EH (cell line): ENCODE results near the gene RAB42.

Source experiments
- DNase-seq: peaks from one replicate; pipeline ENCODE4 v3.0.0-alpha.2; 2015; ENCODE audit warnings: low read depth

RAB42 gene, protein sequence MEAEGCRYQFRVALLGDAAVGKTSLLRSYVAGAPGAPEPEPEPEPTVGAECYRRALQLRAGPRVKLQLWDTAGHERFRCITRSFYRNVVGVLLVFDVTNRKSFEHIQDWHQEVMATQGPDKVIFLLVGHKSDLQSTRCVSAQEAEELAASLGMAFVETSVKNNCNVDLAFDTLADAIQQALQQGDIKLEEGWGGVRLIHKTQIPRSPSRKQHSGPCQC

DNA sequence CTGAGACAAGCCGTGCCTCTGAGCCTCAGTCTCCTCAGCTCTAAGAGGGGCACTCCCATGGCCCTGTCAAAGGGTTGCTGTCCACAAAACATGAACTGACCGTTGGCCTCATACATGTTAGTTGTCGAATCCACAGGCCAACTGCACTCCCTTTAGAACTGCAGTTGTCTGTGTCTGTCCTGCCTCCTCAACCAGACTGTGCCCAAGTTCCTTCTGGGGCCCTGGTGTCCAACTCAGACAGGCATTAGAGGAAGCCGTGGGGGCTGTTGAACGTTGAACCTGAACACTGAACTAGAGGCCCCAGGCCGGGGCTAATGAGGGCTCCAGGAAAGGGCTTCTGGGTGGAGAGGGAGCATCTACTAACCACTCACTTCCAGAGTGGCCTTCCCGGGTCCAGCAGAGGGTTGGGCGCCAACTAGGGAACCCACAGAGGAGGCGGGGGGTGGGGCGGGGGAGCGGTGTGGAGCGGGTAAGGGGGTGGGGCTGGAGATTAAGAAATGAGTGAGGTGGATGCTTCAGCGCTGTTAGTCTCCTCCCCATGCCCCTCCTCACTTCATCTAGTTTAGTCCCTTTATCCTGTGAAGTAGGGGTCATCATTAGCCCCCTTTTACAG is at the start of gene RAB42:
TSS of gene RAB42 (plus strand) at position 558 of the 613 bp plus-strand sequence. CDS start 247 bp downstream, outside the sequence.
- DNase-seq, result peak; percentile 33

DNA sequence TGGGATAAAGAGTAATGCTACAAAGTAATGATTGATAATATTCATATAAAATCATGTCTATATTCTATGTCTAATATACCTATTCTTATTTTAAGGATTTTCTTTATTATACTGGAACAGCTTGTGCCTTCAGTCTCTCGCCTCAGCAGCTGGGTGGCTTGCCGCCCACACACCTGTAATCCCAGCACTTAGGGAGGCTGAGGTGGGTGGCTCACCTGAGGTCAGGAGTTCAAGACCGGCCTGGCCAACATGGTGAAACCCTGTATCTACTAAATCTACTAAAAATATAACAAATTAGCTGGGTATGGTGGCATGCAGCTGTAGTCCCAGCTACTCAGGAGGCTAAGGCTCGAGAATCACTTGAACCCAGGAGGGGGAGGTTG is 46.8 kb upstream of the RAB42 start:
- no peak for DNase-seq

DNA sequence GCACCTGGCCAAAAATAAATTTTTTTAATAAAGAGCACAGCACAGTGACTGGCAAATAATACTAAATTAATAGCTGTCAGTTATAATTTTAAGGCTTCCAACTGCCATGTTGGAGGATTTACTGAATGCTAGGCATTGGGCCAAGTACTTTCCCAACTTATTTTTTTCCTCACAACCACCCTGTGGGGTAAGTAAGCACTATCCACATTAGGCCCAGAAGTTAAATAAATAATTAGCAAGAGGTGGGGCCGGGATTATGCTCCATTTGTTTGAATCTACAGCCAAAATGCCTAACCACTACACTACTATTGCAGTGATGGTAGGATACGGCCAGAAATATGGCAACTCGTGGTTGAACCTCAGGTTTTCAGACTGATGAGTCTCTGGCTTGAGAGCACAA is 43.7 kb upstream of the RAB42 start:
- peak; percentile 6 for DNase-seq

DNA sequence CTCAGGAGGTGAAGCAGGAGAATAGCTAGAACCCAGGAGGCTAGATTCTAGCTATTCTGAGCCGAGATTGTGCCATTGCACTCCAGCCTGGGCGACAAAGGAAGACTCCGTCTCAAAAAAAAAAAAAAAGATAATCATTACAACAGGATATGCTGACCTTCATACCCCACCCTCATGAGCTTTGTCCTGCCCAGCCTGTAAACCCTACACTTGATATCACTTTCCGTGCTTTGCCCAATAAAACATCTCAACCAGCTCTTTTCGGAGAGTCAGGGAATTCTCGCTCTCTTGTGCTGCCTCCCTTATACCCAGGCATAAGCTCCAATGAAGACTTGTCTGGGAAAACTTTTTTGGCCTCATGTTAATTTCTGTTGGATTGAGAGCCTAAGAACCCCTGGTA is 40.7 kb upstream of the RAB42 start:
- no peak for DNase-seq

DNA sequence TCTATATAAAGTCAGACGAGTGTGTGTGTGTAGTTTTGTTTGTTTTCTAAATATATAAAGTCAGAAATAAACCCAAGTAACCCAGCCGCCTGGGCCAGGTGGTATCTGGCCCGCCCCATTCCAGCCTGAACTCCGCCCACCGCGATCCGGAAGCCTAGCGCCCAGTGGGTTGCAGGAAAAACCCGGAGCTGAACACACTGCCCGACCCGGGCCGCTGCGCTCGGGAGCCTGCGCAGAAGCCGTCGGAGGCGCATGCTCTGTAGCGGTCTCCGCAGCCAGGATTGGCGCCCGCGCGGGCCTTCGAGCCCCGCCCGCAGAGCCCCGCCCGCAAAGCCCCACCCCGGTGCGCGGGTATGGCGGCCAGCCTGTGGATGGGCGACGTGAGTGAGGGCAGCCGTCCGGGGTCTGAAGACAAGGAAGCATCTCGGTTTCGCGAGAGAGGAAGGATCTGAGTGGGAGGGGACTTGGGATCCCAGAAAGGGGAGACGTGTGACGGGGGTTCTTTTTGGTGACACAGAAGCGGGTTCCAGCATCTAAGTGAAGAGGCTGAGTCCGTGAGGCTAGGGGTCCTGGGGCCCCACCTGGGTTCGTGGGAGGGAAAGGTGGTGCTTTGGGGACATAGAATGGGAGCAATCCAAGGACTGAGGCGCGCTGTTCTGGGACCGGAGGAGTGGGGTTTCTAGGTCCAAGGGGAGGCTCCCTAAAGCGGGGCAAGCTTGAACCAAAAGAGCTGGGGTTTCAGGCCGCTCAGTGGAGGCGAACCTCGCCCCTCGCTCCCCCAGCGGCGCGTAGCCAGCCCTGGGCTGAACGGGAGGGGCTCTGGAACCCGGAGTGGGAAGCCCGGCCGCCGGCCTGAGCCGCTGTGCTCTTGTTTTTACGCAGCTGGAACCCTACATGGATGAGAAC is 39.1 kb upstream of the RAB42 start, which contains the start of gene TRNAU1AP:
TSS of gene TRNAU1AP (plus strand) at position 328 of the 906 bp plus-strand sequence. CDS start at position 354, 26 bp downstream.
- DNase-seq, result peak; percentile 95

DNA sequence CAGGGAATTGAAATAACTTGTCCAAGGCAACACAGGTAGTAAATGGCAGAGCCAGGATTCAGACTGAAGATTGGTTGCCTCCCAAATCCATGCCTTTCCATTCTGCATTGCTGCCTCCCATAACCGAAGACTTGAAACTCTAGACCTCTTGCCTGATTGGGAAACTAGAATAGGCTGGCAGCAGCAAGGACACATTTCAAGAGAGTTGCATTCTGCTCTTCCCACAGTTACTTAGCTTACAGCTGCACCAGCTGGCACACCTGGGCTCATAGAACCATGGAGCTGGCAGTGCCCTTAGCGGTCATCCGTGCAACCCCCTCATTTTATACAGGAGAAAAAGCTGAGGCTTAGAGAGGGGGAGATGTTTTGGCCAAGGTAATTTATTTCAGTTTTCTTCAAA is 31.2 kb upstream of the RAB42 start:
- no peak for DNase-seq

DNA sequence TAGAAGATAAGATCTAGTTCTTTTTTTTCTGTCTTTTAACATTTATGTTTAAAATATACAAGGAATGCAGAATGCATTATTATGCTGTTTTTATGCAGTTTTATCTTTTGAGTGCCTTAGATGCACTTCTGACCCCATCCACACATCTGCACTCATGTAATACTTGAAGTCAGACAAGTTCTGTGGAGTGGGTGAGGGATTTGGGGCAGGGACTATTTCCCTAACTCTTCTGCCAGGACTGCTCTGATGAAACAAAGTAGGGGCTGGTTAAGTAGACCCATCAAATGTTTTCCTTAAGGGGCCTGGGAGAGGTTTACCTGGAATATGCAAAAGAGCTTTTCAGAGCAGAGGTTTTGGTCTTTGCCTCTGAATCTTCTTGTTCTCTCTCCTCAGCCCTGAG is 27.8 kb upstream of the RAB42 start:
- DNase-seq, result no peak

DNA sequence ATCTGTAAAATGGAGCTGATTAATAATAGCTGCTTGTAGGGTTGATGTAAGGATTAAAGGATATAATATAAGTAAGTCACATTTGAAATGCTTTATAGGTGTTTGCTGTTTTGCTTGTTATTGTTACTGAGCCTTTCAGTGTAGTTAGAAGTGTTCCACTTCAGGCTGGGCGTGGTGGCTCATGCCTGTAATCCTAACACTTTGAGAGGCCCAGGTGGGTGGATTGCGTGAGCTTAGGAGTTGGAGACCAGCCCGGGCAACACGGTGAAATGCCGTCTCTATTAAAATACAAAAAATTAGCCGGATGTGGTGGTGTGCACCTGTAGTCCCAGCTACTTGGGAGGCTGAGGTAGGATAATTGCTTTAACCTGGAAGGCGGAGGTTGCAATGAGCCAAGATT is 27.0 kb upstream of the RAB42 start:
- DNase-seq, result no peak

DNA sequence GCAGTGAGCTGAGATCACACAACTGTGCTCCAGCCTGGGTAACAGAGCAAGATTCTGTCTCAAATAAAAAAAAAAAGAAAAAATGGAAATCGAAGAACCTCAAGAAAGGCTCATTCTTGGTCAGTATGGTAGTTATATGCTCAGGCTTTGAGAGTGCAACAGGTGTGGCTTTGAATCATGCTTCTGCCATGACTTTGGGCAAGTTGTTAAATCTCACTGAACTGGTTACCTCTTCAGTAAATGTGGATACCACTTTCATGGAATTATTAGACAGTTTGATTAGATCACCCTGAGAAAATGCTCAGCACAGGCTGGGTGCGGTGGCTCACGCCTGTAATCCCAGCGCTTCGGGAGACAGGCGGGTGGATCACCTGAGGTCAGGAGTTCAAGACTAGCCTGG is 26.3 kb upstream of the RAB42 start:
- DNase-seq, result no peak

DNA sequence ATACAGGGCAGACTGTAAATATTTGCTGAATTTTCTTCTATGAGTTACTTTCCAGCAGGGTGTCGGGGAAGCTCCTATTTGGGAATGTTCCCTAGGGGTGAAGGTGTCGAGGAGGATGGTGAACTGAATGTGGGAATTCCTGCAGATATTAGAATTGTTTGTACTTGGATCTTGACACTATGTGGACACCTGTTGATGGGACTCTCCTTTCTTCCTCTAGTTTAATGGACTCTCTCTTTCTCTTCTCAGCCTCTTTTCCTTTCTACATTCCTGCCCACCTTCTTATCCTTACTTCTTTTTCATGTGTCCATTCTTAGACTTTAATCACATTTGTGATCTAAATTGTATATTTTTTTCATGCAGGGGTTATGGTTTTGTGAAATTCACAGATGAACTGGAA is 25.1 kb upstream of the RAB42 start:
- no peak for DNase-seq

DNA sequence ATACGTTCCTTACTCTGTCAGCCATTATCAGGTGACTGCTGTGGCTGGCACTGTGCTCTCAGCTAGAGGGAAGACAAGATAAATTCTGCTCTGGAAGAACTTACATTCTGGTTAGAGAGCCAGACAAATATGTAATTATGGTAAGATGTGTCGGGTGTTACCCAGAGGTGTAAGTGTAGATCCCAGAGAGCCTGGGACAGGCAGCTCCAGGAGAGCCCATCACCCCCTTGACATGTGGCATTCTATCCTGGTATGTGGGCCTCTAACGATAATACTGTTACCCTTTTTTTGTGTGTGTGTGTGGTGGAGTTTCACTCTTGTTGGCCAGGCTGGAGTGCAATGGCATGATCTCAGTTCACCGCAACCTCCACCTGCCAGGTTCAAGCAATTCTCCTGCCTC is 20.2 kb upstream of the RAB42 start:
- DNase-seq, result no peak

DNA sequence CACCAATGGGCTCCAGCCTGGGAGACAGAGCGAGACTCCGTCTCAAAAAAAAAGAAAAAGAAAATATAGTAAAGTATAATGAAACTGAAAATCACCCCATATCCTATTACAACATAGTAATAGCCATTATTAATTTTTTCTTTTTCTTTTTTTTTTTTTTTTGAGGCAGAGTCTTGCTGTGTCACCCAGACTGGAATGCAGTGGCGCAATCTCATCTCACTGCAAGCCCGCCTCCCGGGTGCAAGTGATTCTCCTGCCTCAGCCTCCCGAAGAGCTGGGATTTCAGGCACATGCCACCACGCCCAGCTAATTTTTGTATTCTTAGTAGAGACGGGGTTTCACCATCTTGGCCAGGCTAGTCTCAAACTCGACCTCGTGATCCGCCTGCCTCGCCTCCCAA is 19.2 kb upstream of the RAB42 start:
- DNase-seq, result peak; percentile 71

DNA sequence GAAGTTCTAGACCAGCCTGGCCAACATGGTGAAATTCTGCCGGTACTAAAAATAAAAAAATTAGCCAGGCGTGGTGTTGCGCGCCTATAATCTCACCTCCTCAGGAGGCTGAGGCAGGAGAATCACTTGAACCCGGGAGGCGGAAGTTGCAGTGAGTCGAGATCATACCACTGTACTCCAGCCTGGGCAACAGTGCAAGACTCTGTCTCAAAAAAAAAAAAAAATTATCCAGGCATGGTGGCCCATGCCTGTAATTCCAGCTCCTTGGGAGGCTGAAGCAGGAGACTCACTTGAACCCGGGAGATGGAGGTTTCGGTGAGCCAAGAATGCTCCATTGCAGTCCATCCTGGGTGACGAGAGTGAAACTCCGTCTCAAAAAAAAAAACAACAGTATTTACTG is 18.5 kb upstream of the RAB42 start:
- no peak for DNase-seq

DNA sequence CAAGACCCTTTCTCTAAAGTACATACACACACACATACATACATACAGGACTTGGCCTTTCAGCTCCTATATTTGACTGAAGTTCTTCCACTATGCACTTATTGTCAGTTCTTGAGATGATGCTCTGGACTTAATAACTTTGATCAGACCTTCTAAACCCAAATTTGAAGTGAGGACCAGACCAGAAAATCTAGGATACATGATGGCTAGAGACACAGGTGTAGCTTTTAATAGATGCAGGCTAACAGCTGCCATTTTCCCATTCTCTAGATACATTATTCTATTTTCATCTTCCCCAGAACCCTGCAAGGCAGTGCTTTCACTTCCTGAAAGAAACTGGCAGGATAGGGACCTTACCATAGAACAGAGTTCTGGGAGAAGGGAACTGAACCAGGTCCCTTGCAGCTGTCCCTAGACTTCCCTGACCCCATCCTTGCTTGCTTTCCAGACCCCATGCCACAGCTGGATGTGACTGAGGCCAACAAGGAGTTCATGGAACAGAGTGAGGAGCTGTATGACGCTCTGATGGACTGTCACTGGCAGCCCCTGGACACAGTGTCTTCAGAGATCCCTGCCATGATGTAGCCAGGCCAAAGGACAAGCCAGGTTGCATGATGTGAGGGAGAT is 14.9 kb upstream of the RAB42 start:
- DNase-seq, result peak; percentile 2

DNA sequence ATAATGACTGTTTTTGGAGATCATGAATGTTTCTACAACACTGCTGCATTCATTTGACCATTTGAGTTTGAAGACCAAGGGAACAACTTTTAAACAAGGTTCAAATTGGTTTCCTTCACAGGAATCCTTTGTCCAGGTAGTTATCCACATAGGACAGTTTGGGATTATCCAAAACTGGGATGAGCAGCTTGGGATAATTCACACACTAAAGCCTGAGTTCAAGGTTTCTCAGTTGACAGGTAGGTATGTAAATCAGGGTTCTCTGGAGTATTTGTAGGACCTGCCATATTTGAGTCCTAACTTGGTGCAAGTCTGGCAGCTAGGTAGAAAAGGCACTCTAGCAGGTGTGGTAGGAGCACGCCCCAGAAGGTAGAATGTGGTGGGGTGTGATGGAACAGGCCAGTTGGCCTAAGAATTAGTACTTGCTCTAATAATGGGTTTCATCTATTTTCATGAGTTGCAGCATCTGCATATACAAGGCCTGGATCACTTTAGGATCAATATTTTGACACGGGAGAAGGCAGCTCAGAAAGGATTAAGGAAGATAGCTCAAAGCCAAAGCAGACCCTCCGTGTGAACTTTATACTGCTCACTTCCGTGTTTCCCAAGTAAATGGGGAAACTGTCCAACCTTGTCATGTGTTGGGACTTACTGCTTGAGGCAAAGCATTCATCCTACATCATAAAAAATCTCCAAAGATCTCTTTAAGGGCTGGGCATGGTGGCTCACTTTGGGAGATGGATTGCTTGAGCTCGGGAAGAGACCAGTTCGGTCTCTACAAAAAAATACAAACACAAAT is 14.1 kb upstream of the RAB42 start:
- peak; percentile 2 for DNase-seq

DNA sequence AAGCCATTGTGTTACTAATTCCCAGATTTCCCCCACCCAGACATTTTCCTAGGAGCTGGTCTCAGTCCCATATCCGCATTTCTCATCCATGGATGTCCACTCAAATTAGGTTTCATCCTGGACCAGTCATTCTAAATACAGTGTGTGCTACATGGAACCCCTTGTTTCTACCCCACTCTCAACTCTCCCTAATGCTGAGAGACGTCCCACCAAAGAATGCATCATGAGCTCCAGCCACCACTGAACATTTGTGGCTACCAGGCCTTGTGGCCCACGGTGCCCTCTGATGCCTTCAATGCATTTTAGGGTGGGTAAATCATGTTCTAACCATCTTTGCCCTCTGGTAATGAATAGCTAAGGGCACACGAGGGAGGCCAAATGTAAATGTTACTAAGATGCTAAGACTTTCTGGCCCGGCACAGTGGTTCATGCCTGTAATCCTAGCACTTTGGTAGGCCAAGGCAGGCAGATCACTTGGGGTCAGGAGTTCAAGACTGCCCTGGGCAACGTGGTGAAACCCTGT is 13.3 kb upstream of the RAB42 start:
- no peak for DNase-seq

DNA sequence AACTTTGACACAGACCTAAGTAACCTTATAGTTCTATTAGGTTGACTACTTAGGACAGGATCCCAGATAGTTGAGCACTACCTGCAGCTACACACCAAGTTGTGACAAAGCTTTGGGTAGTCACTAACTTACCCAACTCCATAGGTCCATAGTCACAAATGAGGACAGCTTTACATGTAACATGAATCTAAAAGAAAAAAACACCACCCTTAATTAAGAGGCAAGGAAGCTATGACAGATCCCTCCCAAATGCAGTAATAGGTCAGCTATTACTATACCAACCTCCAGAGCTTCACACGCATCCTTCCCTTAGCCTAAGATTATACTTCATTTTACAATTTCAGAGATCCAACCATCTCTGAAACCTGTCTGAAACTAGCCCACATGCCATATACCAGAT is 12.7 kb upstream of the RAB42 start:
- peak; percentile 3 for DNase-seq

DNA sequence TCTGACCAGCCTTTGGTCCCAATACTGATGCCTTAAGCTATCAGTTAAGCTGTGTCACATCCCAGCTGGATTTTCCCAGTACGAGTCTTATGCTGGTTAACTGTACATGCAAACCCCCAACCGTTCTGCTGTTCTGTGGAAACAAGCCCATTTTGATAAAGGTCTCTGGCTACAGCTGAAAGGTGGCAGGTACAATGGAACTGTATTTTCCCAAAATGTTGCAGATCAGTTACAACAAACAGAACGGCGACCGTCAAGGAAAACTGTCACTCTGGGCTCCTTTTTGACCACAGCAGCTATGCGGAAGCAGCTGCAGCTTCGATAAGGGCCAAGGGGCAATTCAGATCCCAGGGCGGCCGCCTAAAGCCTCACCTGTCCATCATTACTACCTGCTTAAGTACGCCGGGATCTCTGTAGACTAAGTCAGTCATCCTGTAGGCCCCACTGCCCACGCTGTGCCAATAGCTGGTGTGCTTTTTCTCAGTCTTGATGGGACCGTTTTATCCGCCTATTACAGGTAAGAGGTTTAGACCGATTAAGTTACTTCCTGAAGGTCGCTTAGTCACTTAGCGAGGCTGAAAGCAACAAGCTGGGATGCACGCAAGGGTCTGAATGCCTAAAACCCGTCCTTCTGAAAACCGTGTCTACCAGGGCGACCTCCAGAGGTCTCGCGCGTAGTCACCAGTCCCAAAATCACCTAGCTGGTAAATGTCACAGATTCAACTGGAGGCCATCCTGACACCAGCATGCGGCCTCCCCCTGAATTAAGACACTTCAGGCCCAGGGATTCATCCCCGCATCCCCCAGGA is 11.1 kb upstream of the RAB42 start:
- peak; percentile 59 for DNase-seq

DNA sequence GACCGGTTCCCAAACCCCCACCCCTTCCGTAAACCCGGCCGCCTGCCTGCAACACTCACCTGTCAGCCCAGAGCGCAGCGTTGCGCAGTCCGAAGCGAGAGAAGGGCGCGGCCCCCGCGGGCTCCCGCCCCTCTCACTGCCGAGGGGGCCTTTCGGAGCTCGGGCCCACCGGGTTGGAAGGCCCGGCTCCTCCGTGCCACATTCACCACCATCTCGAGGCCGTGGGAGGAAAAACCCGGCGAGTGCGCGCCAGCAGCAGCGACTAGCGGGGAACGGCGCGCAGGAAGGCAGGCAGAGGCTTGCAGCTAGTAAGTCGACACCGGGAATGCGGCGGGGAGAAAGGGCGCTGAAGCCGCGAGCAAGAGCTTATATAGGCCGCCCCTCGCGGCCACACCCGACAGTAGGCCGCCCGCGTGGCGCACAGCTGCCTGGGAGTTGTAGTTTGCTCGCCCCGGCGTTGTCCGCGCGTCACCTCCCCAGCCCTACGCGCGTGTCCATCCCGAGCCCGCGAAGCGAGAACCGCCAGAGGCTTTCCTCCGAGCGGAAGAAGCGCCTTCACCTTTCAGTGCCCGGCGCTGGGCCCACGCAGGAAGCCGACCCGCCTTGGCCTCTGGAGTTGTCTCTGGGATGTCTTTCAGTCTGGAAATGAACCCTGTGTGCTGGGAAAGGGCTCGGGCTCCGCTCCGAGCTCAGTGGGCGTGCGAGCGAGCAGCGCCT is 10.4 kb upstream of the RAB42 start:
- DNase-seq, result peak; percentile 96

DNA sequence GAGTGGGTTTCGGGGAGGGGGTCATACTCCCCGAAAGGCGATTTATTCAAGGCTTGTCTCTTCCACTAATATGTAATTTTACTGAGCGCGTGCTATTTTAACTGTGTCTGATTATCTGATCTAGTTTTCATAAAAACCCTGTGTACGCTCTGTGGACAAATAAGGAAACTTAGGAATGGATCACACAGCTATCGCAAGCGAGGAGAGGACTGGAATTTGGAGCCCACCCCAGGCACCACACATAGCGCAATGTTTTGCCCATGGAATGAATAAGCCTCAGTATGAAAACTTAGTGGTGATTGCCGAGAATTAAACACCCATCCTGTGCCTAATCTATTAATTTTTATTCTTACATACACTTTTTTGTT is 9.8 kb upstream of the RAB42 start:
- peak; percentile 56 for DNase-seq
